PFSK-1 (cell line): ENCODE results near the gene UCK1.

Source experiments
- FOXP2 ChIP-seq: optimal IDR thresholded peaks from 2 replicates; pipeline ENCODE3; 2011; ENCODE audit warnings: borderline replicate concordance, control low read depth, inconsistent platforms; ENCODE audit not compliant: insufficient read depth; ENCODE audit errors: extremely low read length, extremely low read depth
- POLR2AphosphoS5 ChIP-seq: IDR thresholded peaks from 2 replicates; pipeline ENCODE4 v1.6.1; 2012; ENCODE audit warnings: low read depth, mild to moderate bottlenecking, control low read depth, low read length, moderate library complexity
- SIN3A ChIP-seq: IDR thresholded peaks from 2 replicates; pipeline ENCODE4 v1.6.1; 2012; ENCODE audit warnings: mild to moderate bottlenecking, low read length, moderate library complexity, borderline replicate concordance; ENCODE audit not compliant: insufficient read depth
- TAF1 ChIP-seq: IDR thresholded peaks from 2 replicates; pipeline ENCODE4 v1.6.1; 2012; ENCODE audit warnings: low read length, control low read depth, borderline replicate concordance; ENCODE audit not compliant: insufficient read depth
- TF ChIP-seq, protein P1 (sequence below), 2 experiments: IDR thresholded peaks; 2 replicates each; pipeline versions ENCODE4 v1.6.1 to v1.8.0; 2011 to 2012; ENCODE audit warnings: low read depth in 2 of 2, low read length in 2 of 2, control low read depth in 1 of 2, inconsistent platforms in 1 of 2, mild to moderate bottlenecking in 1 of 2, moderate library complexity in 1 of 2; ENCODE audit not compliant: insufficient read depth in 1 of 2

GRCh38 chr9:131505012-131505411 is 26.1 kb downstream of the UCK1 start:
- TF ChIP-seq SIN3A (no peak), POLR2AphosphoS5 (no peak), TAF1 (no peak), FOXP2 (no peak)
- TF ChIP-seq, protein P1, sequence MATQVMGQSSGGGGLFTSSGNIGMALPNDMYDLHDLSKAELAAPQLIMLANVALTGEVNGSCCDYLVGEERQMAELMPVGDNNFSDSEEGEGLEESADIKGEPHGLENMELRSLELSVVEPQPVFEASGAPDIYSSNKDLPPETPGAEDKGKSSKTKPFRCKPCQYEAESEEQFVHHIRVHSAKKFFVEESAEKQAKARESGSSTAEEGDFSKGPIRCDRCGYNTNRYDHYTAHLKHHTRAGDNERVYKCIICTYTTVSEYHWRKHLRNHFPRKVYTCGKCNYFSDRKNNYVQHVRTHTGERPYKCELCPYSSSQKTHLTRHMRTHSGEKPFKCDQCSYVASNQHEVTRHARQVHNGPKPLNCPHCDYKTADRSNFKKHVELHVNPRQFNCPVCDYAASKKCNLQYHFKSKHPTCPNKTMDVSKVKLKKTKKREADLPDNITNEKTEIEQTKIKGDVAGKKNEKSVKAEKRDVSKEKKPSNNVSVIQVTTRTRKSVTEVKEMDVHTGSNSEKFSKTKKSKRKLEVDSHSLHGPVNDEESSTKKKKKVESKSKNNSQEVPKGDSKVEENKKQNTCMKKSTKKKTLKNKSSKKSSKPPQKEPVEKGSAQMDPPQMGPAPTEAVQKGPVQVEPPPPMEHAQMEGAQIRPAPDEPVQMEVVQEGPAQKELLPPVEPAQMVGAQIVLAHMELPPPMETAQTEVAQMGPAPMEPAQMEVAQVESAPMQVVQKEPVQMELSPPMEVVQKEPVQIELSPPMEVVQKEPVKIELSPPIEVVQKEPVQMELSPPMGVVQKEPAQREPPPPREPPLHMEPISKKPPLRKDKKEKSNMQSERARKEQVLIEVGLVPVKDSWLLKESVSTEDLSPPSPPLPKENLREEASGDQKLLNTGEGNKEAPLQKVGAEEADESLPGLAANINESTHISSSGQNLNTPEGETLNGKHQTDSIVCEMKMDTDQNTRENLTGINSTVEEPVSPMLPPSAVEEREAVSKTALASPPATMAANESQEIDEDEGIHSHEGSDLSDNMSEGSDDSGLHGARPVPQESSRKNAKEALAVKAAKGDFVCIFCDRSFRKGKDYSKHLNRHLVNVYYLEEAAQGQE (IDR thresholded peaks at IDR 0.05; ENCODE audit: insufficient read depth in 1 of 2, low read depth in 2 of 2, low read length in 2 of 2) = no peak
